ENCODE data around the gene GLI2. TPM values are rescaled to one million over a fixed set of nuclear protein-coding genes. Genes with fewer than 3 reads are reported as not detected.
A peak's percentile ranks its signal among the peaks of the same experiment; 100 is the strongest.

Gene GLI2
- total and polyA plus RNA-seq, 2 of the 8 experiments (the other 6 are each of a cell fraction or from before 2014, with no cell fraction given) = 18.4 to 46.9 TPM

- ChIA-PET POLR2A (ENCODE audit: partially characterized antibody) (interaction anchor here (1.4 kb wide), 1 partner anchor 388 kb away, joined by 10 read pairs; no protein-coding TSS in a partner anchor), CTCF (ENCODE audit: partially characterized antibody) (interaction anchor here (0.7 to 9.6 kb wide), 38 partner anchors 9 to 390 kb away, joined by 3 to 88 read pairs (median 3); no protein-coding TSS in a partner anchor)
Measured at GRCh38 chr2:120687210-120687609, 48.5 kb upstream of the GLI2 start.

More at GRCh38 chr2:120687210-120687609, 48.5 kb upstream of the GLI2 start:
- Histone ChIP-seq H3K18ac (ENCODE audit: extremely low read depth, low read length) (no peak overlapping the region), H3K4me1 (replicated peaks in 1 of 4; ENCODE audit: control insufficient read depth in 3 of 4, insufficient read depth in 4 of 4, low read length in 3 of 4) (no peaks in the 10 kb centered on the region), H4K20me1 (replicated peaks in 1 of 2; ENCODE audit: control insufficient read depth in 1 of 2, insufficient read depth in 2 of 2, low read length in 2 of 2) (no peaks in the 10 kb centered on the region), H2BK12ac (ENCODE audit: low read depth, low read length) (no peak overlapping the region), H3K79me2 (ENCODE audit: control insufficient read depth in 1 of 2, insufficient read depth in 2 of 2, low read length in 2 of 2) (0 out of 4 replicates have a peak, but pooled peaks cover 0 to 3% of the 10 kb centered on the region in 2 experiments), H4K91ac (replicated peaks; ENCODE audit: insufficient read length, low read length) (no peak overlapping the region), H4K5ac (ENCODE audit: insufficient read length, low read depth, low read length) (no peak overlapping the region), H2BK15ac (ENCODE audit: low read length) (no peak overlapping the region), H3K23me2 (ENCODE audit: low read depth, low read length) (no peaks in the 10 kb centered on the region), H3K27ac (ENCODE audit: low read depth, low read length) (no peak overlapping the region), H3K23ac (ENCODE audit: insufficient read length) (no peak overlapping the region), H2AK5ac (ENCODE audit: low read depth, low read length) (no peak overlapping the region), H3K79me1 (ENCODE audit: low read depth, low read length) (no peaks in the 10 kb centered on the region), H3K4ac (replicated peaks; ENCODE audit: insufficient read length, low read depth, low read length) (no peak overlapping the region), H3K27me3 (replicated peaks in 1 of 4; ENCODE audit: control insufficient read depth in 3 of 4, extremely low read depth in 1 of 4, insufficient read depth in 3 of 4, low read length in 3 of 4) (peaks cover 0 to 6% (median 3%) of the 10 kb centered on the region in 4 experiments; a peak in 4 of 7 replicates), H2BK5ac (ENCODE audit: low read depth, low read length) (no peak overlapping the region), H2BK20ac (ENCODE audit: low read length) (no peak overlapping the region), H3K36me3 (ENCODE audit: control insufficient read depth in 2 of 4, insufficient read depth in 4 of 4, low read length in 3 of 4) (no peaks in the 10 kb centered on the region), H2AFZ (ENCODE audit: low read length) (no peak overlapping the region), H3K4me2 (ENCODE audit: insufficient read depth in 1 of 2, low read depth in 2 of 2, low read length in 2 of 2) (no peak overlapping the region), H4K8ac (ENCODE audit: extremely low read depth, insufficient read depth, low read length) (no peak overlapping the region), H2BK120ac (replicated peaks; ENCODE audit: low read depth, low read length) (no peak overlapping the region), H3K9ac (replicated peaks in 1 of 4; ENCODE audit: extremely low read depth in 1 of 4, low read depth in 3 of 4, low read length in 3 of 4) (no peak overlapping the region), H3K4me3 (ENCODE audit: extremely low read depth in 1 of 4, insufficient read depth in 2 of 4, low read depth in 3 of 4, low read length in 4 of 4) (no peak overlapping the region), H3K14ac (ENCODE audit: insufficient read length) (no peak overlapping the region), H3K9me3 (ENCODE audit: insufficient read depth in 2 of 2, low read depth in 1 of 2, low read length in 1 of 2) (no peaks in the 10 kb centered on the region), H3K56ac (replicated peaks; ENCODE audit: insufficient read length, low read depth, low read length) (no peak overlapping the region)
- DNase-seq (ENCODE audit: low read depth in 1 of 2, low spot score in 2 of 2) (no peak), FAIRE-seq (no peak)
- WGBS, 2 experiments (ENCODE audit: extremely low coverage in 1 of 2, insufficient coverage in 1 of 2, insufficient read length in 1 of 2, insufficient replicate concordance in 2 of 2, low coverage in 1 of 2, low lambda C conversion rate in 2 of 2, missing lambda C conversion rate in 1 of 2) = 73% methylated on average over 2 of the region's 2 CpGs; no CpG with 5 or more reads in 1 of the 2 experiments
- TF ChIP-seq CEBPB (IDR thresholded peaks at IDR 0.05; ENCODE audit: low read depth, low read length) (no peak), KDM1A (IDR thresholded peaks at IDR 0.05; ENCODE audit: borderline replicate concordance, low read length) (peak; percentile 41; the same call in 1 of the 2 replicates), CTBP2 (IDR thresholded peaks at IDR 0.05; ENCODE audit: borderline replicate concordance, insufficient read depth, insufficient read length, low read length) (no peak)

All from H1 (cell line).